Endometrium (tissue), 2 donors: ENCODE data around the gene CREB5.
"Not testable (repeated sequence)": the region's sequence is repeated elsewhere in the genome, so short reads cannot be mapped to it uniquely, and the experiment has no call there.

ENCODE experiments used
- FAIRE-seq: peaks from 2 replicates; lab custom pipeline; 2012; peaks lifted over from hg19 to GRCh38; lab: Jason Lieb, UNC
- donor health status: control.
- donor health status: control.

Gene CREB5

GRCh38 chr7:28582226-28582625 is 169.9 kb downstream of the CREB5 start:
- no peak for FAIRE-seq

DNA sequence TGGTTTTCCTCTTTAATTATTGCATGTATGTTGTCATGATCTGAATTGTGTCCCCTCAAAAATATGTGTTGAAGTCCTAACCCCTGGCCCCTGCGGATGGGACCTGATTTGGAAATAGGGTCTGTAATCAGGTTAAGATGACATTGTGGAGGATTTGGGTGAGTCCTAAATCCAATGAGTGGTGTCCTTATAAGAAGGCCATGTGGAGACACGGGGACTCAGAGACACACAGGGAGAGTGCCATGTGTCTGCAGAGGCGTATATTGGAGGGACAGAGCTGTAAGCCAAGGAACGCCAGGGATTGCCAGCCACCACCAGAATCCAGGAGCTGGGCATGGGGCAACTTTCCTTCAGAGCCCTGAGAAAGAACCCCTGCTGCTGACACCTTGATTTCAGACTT is 171.9 kb downstream of the CREB5 start:
- no peak for FAIRE-seq

DNA sequence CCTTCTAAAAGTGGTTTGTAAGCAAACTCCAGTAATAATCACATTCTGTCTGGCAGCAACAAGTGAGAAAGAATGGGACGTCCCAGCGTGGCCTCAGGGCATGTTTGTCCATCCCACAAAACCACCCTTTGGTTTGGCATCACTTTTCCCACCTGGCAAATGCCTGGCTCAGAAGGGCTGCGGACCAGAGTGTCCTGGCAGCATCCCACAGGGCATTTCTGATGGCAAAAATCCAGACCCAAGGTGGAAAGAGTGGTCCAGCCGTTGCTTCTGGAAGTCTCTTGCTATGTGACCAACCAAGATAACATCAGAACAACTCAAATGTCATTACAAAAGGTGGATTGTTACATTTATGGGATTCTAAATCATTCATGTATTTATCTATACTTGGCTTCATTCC is 174.4 kb downstream of the CREB5 start:
- no peak for FAIRE-seq

- no peak for FAIRE-seq
Observed at GRCh38 chr7:28587211-28587610, 174.9 kb downstream of the CREB5 start.

GRCh38 chr7:28588602-28589001 is 176.3 kb downstream of the CREB5 start:
- FAIRE-seq = no peak

GRCh38 chr7:28591041-28591674 is 178.8 kb downstream of the CREB5 start:
- no peak for FAIRE-seq

DNA sequence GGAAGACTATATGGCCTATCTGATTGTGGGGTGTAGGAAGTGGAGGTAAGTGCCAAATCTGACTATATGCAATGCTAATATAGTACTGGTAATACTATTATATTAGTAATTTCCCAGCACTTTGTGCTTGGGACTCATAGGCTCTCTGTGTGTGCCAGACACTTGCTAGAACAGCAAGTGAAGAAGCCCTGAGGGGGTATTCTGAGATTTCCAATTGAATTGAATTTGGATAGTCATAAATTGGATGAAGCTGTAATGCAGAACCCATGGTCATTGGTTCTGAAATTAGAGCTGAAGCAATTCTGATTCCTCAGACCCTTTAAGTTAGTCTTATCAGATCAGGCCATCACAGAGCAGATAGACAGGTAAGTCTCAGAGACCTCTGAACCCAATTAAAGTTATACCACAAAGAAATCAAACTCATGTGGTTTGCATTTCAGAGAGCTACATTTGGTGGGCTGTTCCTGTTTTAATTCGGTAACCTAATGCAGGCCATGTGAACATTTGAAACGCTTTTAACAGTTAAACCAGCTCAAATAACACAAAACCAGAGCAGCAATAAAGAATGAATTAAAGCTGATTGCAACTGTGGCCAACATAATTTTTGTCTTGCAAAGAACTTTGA is 179.5 kb downstream of the CREB5 start:
- no peak for FAIRE-seq

GRCh38 chr7:28592861-28593260 is 180.5 kb downstream of the CREB5 start:
- FAIRE-seq = no peak

GRCh38 chr7:28595076-28595475 is 182.8 kb downstream of the CREB5 start:
- no peak for FAIRE-seq

DNA sequence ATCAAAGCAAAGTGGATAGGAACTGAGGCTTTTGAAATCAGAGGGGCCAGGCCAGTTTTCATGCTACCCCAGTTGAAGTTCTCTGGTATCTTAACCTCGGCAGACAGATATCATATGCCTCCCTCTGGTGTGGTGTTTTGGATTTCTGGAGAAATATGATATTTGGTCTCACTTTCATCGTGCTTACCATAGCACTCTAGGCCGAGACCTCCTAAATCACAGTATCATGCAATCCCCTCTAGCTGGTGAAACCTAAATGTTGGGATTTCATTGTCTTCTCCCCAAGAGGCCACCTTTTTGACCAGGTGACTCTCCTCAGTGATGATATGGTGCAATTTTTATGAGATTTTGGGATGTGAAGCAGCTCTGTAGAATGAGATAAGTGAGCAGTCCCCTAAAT is 183.5 kb downstream of the CREB5 start:
- no peak for FAIRE-seq

DNA sequence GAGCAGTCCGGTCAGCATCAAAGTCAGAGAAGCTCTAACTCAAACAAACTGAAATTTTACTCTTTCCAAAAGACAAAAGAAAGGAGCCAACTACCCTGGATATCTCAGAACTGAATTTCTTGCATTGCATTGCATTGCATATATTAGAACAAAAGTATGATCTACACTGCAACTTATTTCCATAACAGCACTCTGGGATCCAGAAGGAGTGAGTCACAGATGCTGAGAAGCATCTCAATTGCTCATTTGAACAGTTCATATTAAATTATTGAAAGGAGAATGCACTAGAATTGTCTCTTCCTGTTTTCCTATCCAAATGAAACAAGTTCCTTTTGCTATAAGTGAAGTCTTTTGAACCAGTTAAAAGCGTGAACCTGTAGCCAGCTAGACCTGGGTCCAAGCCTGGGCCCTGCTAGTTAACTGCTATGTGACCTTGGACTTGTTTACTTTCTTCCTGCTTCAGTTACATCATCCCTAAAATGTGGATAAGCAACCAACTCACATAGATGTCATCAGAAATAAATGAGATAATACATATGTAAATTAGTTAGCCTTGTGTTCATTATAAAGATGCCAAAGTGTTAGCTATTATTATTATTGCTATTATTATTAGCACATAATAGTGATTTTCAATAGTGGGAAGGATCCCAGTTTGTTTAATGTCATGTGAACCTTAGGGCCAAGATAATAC is 184.1 kb downstream of the CREB5 start:
- no peak for FAIRE-seq

GRCh38 chr7:28597284-28597683 is 185.0 kb downstream of the CREB5 start:
- no peak for FAIRE-seq

GRCh38 chr7:28598037-28598436 is 185.7 kb downstream of the CREB5 start:
- FAIRE-seq = not testable (repeated sequence)

- FAIRE-seq = no peak
Observed at GRCh38 chr7:28598586-28598985, 186.3 kb downstream of the CREB5 start.

- no peak for FAIRE-seq
Observed at GRCh38 chr7:28599411-28599810, 187.1 kb downstream of the CREB5 start.

DNA sequence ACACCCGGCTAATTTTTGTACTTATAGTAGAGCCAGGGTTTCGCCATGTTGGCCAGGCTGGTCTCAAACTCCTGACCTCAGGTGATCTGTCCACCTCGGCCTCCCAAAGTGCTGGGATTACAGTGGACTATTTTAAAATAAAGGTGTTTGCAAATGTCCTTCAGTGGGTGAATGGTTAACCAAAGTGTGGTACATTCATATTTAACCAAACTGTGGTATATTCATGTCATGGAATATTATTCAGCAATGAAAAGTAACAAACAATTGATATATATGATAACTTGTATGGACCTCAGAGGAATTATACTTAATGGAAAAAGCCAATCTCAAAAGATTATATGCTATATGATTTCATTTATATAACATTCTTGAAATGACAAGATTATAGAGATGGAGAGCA is 190.0 kb downstream of the CREB5 start:
- no peak for FAIRE-seq

DNA sequence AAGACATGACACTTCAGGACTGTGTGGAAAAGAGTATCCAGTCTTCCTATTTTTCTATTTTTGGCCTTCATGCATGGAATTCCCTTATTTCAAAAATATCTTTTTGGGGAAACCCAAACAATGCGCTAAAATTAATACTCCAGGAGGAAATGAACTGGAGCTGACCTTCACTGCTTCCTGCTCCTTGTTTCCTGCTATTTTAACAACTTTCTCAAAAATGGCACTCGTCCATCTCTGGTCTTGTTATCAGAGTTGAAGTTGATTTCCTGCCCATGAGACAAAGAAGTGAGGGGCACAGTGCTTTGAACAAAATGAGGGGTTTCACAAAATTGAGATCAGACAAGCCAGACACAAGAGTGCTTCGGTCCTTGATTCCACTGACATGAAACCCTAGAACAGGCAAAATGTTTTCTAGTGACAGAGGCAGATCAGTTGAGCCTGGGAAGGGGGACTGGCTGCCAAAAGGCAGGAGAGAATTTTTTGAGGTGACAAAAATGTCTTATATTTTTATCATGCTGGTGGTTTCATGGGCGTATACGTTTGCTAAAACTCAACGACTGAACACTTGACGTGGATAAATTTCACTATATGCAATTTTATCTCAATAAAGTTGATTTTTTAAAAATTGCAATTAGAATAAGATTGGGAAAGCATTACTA is 193.2 kb downstream of the CREB5 start:
- no peak for FAIRE-seq

- no peak for FAIRE-seq
Observed at GRCh38 chr7:28606421-28606820, 194.1 kb downstream of the CREB5 start.

- FAIRE-seq = no peak
Observed at GRCh38 chr7:28607855-28608193, 195.5 kb downstream of the CREB5 start.

DNA sequence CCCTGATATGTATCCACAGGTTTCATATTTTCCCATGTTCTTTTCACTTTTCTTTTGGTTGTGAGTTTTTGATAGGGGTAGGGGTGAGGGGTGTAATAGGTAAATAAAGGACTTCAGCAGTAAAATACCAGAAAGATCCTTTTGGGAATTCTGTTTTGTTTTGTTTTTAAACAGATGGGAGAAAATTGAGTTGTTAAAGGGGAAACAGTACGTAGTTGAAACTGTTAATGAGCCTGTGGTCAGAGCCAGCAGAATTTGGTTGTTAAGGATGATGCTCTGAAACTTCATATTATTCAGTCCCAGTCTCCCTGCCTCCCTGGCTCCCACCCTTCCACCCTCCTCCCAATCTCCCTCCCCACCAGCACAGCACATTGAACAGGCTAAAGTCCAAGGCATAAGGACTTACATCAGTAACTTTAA is 195.9 kb downstream of the CREB5 start:
- FAIRE-seq = no peak

GRCh38 chr7:28608731-28609130 is 196.4 kb downstream of the CREB5 start:
- FAIRE-seq = no peak

DNA sequence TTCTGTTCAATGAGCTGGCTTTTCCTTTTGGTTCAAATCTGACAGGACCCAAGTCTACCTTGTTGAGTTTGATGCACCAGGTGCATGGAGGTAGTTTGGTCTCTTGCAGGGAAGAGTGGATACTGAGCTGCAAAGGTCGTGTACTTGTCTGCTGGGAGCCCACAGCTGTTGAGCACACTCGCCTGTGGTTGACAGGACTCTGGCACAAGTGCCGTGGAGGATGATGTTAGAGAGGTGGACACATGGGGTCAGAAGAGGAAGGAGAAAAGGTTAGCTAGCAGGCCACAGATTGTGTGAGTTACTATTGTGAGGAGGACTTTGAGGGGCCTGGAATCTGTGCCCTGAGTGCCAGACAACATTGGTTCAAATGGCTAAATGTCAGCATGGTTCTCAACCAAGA is 197.3 kb downstream of the CREB5 start:
- FAIRE-seq = no peak

DNA sequence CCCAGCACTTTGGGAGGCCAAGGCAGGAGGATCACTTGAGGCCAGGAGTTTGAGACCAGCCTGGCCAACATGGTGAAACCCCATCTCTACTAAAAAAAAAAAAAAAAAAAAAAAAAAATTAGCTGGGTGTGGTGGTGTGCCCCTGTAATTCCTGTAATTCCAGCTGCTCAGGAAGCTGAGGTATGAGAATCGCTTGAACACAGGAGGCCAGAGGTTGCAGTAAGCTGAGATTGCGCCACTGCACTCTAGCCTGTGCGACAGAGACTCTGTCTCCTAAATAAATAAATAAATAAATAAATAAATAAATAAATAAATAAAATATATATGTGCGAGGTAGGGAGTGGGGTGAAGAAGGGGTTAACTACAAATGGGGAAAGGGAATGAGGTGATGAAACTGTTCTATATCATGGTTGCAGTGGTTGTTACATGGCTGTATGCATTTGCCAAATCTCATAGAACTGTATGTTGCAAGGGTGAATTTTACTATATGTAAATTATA is 199.1 kb downstream of the CREB5 start:
- FAIRE-seq = not testable (repeated sequence)
